Psoas muscle (tissue), 8 donors: ENCODE measurements around the gene PAX3. TPM values are rescaled to one million over a fixed set of nuclear protein-coding genes. Genes with fewer than 3 reads are reported as not detected.

Source experiments
- ATAC-seq, 4 donors: fragments of 200-7000 bp; cut with Tn5 transposase; one replicate each; pipeline ENCODE4 v1.9.1; 2020; ENCODE audit warnings: moderate library complexity in 3 of 4, mild to moderate bottlenecking in 2 of 4
- DNase-seq, 2 donors: peaks; one replicate each; pipeline ENCODE4 v3.0.0-alpha.2; 2020
- H3K27ac ChIP-seq: fragments of 200-600 bp; one replicate; pipeline ENCODE4 v1.8.0; 2022
- H3K27me3 ChIP-seq, 3 donors: fragments of 200-600 bp in 1 of 3; one replicate each; pipeline versions ENCODE4 v1.6.1 to v1.8.0; 2013 to 2022; ENCODE audit warnings: low read length in 2 of 3, mild to moderate bottlenecking in 2 of 3, moderate library complexity in 1 of 3; ENCODE audit not compliant: insufficient read depth in 3 of 3
- H3K36me3 ChIP-seq, 2 donors: fragments of 200-600 bp in 1 of 2; one replicate each; pipeline versions ENCODE4 v1.6.1 to v1.8.0; 2013 to 2022; ENCODE audit warnings: low read depth in 1 of 2, mild to moderate bottlenecking in 1 of 2, moderate library complexity in 1 of 2; ENCODE audit not compliant: insufficient read depth in 1 of 2
- H3K4me1 ChIP-seq: fragments of 200-600 bp; one replicate; pipeline ENCODE4 v1.8.0; 2022
- H3K4me3 ChIP-seq: fragments of 200-600 bp; one replicate; pipeline ENCODE4 v1.8.0; 2022; ENCODE audit warnings: mild to moderate bottlenecking
- H3K9me3 ChIP-seq: fragments of 200-600 bp; one replicate; pipeline ENCODE4 v1.8.0; 2022
- WGBS, 3 donors: extraction: QIAGEN DNeasy Blood & Tissue Kit; methylation state at CpG; one replicate each; pipeline versions ENCODE4 v1.1.6 to v1.1.7; 2013; 5-methylcytosine and 5-hydroxymethylcytosine counted together
- intact Hi-C, 2 donors: fragments of 100-400 bp; cut with DNase I; formaldehyde crosslinking; loops; one replicate each; pipeline versions ENCODE4 v1.11.0 to v1.14.2; 2022
- polyA plus RNA-seq, 3 donors: library from polyadenylated mRNA; stranded (reverse); fragments of 200-250 nt; gene quantifications; one replicate each; pipeline ENCODE4 v1.2.3, GENCODE V29; 2013
- total RNA-seq, 4 donors: library from RNA; stranded (reverse); fragmentation: NEBNext Ultra II Directional in 2 of 4; extraction: Animal tissue kit (Norgen Biotek cat#: 25700) in 2 of 4; gene quantifications; one replicate each; pipeline versions ENCODE4 v1.2.1 to v1.2.4, GENCODE V29; 2021 to 2023
- TF ChIP-seq, protein P1 (sequence below): fragments of 200-600 bp; IDR thresholded peaks from one replicate; pipeline ENCODE4 v1.8.0; 2022; ENCODE audit warnings: antibody characterized with exemption
- donor health status: healthy with polysubstance abuse.
- donor health status: DM: no; HTN: no; CAD: no; lungs with moderate emphysema.
- donor health status: Bipolar disorder and iron deficiency.
- donor health status: healthy.
- donor health status: DM: yes; HTN: yes; CAD: no.
- donor health status: DM: no; HTN: no; CAD: no.
- donor health status: DM: no; HTN: no; CAD: no.
- donor health status: DM: yes; HTN: yes; CAD: no.

The PAX3 gene
- total and polyA plus RNA-seq, 7 donors: 0.26 to 20.5 (median 6.9) TPM

GRCh38 chr2:222318026-222318711, 19.4 kb upstream of the PAX3 start:
- peak; percentile 91 to 96 (median 93) for ATAC-seq
- TF ChIP-seq, protein P1, sequence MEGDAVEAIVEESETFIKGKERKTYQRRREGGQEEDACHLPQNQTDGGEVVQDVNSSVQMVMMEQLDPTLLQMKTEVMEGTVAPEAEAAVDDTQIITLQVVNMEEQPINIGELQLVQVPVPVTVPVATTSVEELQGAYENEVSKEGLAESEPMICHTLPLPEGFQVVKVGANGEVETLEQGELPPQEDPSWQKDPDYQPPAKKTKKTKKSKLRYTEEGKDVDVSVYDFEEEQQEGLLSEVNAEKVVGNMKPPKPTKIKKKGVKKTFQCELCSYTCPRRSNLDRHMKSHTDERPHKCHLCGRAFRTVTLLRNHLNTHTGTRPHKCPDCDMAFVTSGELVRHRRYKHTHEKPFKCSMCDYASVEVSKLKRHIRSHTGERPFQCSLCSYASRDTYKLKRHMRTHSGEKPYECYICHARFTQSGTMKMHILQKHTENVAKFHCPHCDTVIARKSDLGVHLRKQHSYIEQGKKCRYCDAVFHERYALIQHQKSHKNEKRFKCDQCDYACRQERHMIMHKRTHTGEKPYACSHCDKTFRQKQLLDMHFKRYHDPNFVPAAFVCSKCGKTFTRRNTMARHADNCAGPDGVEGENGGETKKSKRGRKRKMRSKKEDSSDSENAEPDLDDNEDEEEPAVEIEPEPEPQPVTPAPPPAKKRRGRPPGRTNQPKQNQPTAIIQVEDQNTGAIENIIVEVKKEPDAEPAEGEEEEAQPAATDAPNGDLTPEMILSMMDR: peak; percentile 57
- Histone ChIP-seq H3K27ac (peak overlapping the region; percentile 30), H3K27me3 (peaks cover 0 to 17% (median 1%) of the 10 kb centered on the region in 3 donors), H3K4me1 (peaks cover 5% of the 10 kb centered on the region), H3K9me3 (no peaks in the 10 kb centered on the region), H3K36me3 (no peaks in the 10 kb centered on the region), H3K4me3 (peak overlapping the region; percentile 67)
- 0 to 1% (median 0%) methylated on average over 32 to 41 of the region's 41 CpGs for WGBS, 3 donors
- intact Hi-C loops: loop anchor here (2.0 to 10.0 kb wide), 5 partner anchors 243 to 297 kb away; no protein-coding TSS in a partner anchor
- peak; percentile 66 to 82 for DNase-seq

- peaks cover 0 to 41% (median 23%) of the 10 kb centered on the region in 3 donors for H3K27me3 ChIP-seq
- DNase-seq (no peak), ATAC-seq (no peak)
- intact Hi-C loops: loop anchor here (5.0 to 10.0 kb wide), 4 partner anchors 247 to 299 kb away; no protein-coding TSS in a partner anchor
- no peak overlapping the region for H3K4me3 ChIP-seq
- no peak overlapping the region for H3K27ac ChIP-seq
- TF ChIP-seq, protein P1: no peak
- WGBS, 3 donors: 48 to 66% (median 49%) methylated on average over 4 of the region's 4 CpGs
- peaks cover 5% of the 10 kb centered on the region for H3K4me1 ChIP-seq
- H3K9me3 ChIP-seq: no peaks in the 10 kb centered on the region
- no peaks in the 10 kb centered on the region for H3K36me3 ChIP-seq
Measured at GRCh38 chr2:222315443-222316121, 16.8 kb upstream of the PAX3 start.

DNA sequence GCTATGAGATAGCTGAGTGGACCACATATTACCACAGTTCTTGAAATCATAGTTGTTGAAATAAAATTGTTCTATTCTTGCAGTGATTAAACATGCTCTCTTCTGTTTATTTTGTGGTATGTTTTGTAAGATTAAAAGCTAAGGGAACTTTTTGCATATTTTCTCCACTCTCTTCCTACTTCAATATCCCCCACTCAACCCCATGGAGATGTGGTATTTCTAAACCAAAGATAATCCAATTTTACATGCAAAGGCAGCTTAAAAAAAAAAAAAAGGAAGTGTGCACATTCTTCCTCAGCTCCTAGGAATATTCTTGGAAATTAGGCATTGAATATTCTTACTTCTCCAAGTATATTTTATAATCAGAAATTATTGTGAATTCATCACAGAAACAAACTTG, 15.0 kb upstream of the PAX3 start:
- no peak overlapping the region for H3K4me3 ChIP-seq

DNA sequence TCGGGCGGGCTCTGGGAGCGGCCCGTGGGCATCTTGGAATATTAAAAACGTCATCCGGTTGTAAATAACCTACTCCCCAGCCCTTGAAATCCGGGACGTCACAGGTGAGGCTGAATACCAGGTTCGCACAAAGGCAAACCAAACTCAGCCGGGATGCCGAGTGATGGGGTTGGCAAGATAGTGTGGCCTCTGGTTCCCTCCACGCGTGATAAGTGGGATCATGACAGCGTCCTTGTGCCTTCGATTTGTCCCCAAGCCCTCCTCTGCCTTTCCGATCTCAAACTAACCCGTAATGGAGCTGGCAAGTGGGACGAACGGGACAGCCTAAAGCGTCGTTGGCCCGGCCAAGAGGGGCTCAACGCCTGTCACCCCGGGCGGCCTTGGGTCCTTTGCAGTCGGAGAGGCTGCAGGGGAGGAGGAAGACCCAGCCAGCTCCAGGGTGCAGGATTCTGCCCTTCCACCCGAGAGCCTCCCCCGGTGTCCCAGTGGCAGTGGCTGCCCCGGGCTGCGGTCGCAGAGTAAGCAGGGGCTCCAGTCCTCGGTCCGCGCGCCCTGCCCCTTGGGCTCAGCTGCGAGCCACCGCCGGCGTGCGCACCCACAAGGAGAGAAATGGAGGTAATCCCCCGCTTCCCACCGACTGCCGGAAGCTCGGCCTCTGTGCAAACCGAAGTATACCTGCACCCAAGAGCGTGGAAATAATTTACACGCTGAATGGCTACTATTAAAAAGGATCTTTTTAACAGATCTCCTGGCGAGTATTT, 13.4 kb upstream of the PAX3 start:
- ATAC-seq (peak in 3 of 4 donors; percentile 27 to 64 (median 31)), DNase-seq (no peak)
- Histone ChIP-seq H3K9me3 (no peaks in the 10 kb centered on the region), H3K4me3 (peak overlapping the region; percentile 54), H3K36me3 (no peaks in the 10 kb centered on the region), H3K27ac (no peak overlapping the region), H3K27me3 (peaks cover 0 to 74% (median 21%) of the 10 kb centered on the region in 3 donors), H3K4me1 (no peaks in the 10 kb centered on the region)
- TF ChIP-seq, protein P1: no peak
- intact Hi-C loops: loop anchor here in 1 of 2 donors (10.0 kb wide), 1 partner anchor 303 kb away; no protein-coding TSS in a partner anchor
- 4 to 6% (median 4%) methylated on average over 47 to 48 of the region's 48 CpGs for WGBS, 3 donors

More for the DNA sequence above, 15.0 kb upstream of the PAX3 start:
- TF ChIP-seq, protein P1: no peak
- DNase-seq (no peak), ATAC-seq (no peak)
- Histone ChIP-seq H3K4me1 (no peaks in the 10 kb centered on the region), H3K27ac (no peak overlapping the region), H3K27me3 (peaks cover 0 to 58% (median 21%) of the 10 kb centered on the region in 3 donors), H3K9me3 (no peaks in the 10 kb centered on the region), H3K36me3 (no peaks in the 10 kb centered on the region)
- intact Hi-C loops: loop anchor here in 1 of 2 donors (10.0 kb wide), 1 partner anchor 301 kb away; no protein-coding TSS in a partner anchor
